ENCODE measurements around the gene AUTS2.

GRCh38 chr7:70405241-70405640, 807.0 kb downstream of the AUTS2 start:
- no peak for TF ChIP-seq CTCF (IDR thresholded peaks at IDR 0.05; ENCODE audit: insufficient read depth, low read length, poor library complexity, severe bottlenecking)
- TF ChIP-seq EZH2phosphoT487 (conservative IDR thresholded peaks at IDR 0.05; ENCODE audit: low read length): no peak

Data from SU-DHL-6 (cell line).